SH-SY5Y (cell line): ENCODE data around the gene CFAP300.

Experiments used
- GATA2 ChIP-seq: IDR thresholded peaks from 2 replicates; pipeline ENCODE4 v1.6.1; 2011; ENCODE audit warnings: mild to moderate bottlenecking, low read depth, low read length
- GATA3 ChIP-seq: IDR thresholded peaks from 2 replicates; pipeline ENCODE4 v1.6.1; 2011; ENCODE audit warnings: low read depth, mild to moderate bottlenecking, low read length, moderate library complexity

Gene CFAP300

DNA sequence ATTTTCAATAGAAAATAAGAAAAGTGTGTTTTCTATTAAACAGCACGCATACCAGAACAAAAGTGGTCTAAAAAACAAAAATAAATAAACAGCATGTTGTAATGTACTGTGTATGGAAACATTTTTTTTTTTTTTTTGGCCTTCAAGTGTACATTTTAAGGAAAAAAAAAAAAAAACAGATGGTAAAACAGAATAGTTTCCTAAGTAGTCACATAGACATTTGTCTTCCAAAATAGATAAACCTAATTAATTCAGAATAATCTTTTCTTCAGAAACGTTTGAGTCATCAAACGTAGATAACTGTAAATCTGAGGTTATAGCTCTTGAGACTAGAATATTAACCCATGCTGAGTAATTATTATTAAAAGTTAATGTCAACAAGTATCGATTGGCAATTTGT, 396 bp upstream of the CFAP300 start:
- TF ChIP-seq GATA2 (no peak), GATA3 (no peak)

DNA sequence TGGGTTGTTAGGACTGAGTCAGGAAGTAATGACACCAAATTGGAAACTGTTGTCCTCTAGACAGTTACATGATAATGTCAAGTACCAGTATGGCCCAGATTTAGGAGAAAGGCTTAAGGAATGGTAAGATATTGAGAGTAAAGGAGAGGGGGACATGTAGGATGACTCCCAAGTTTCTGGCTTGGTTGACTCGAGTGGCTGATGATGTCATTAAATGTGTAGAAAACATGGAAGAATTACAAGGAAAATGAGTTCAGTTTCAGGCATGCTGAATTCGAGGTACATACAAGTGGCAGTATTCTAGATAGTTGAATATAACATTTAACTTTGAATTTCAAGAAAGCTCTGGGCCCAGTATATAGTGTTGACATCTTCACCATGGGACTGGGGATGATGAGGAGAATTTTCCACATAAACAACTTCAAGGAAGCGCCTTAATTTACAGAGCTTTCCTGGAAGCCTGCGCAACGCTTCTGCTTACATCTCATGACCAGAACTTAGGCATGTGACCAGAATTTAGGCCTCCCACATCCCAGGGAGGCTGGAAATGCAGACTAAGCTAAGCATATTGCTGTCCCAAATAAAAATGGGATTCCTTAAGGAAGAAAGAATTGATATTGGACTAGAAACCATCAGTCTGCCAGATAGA, 3.8 kb downstream of the CFAP300 start:
- TF ChIP-seq GATA2 (no peak), GATA3 (no peak)

DNA sequence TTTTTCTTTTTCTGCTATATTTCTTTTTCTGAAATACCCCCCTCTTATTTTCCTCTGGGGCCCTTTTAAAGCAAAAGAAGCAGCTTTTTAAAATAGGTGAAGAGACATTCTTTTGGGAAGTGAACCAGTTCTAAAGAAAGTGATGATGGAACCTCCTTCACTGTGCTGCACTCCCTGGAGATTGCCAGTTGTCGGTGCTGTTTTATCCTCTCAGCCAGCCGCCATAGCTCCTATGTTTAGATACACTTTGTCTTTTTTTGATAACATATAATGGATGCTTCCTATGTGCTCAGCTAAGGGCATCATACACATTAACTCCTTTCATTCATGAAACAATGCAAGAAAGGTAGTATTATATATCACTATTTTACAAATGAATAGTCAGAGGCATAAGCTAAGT, 14.0 kb downstream of the CFAP300 start:
- TF ChIP-seq GATA3 (no peak), GATA2 (no peak)

DNA sequence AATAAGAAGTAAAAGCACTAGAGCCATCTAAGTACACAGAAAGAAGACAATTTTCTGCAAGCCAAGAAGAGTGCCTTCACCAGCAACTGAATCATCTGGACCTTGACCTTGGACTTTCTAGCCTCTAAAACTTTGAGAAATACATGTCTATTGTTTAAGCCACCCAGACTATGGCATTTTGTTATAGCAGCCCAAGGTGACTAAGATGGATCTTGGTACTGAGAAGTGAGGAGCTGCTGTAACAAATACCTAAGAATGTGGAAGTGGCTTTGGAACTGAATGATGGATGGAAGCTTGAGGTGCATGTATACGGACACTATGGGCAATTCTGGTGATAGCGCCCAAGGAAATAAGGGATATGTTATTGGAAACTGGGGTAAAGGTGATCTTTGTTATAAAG, 14.9 kb downstream of the CFAP300 start:
- TF ChIP-seq GATA3: no peak
- TF ChIP-seq GATA2: no peak

DNA sequence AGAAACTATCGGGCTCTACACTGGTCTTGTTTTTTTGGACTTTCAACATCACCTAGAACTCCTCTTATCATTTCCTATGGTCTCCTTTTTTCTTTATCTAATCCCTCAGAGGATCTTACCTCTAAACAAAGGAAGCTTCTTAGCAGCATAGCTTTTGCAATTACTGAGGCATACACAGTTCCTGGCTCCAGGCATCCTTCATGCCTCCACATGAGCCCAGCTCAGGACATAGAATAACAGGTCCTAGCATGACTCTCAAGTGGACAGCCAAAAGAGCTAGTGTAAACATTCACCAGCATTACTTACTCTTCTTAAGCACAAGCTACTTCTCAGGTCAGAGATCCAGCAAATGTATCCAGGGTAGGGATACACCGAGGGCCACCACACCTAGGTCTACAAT, 17.1 kb downstream of the CFAP300 start:
- no peak for TF ChIP-seq GATA3
- TF ChIP-seq GATA2: no peak

DNA sequence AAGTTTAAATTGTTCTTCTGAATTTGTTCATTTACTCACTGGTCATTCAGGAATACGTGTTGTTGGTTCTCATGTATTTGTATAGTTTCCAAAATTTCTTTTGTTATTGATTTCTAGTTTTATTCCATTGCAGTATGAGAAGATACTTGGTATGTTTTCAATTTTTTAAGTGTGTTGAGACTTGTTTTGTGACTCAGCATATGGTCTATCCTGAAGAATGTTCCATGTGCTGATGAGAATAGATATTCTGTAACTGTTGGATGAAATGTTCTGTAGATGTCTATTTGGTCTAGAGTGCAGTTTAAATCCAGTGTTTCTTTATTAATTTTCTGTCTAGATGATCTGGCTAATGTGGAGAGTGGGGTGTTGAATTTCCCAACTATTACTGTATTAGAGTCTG, 23.5 kb downstream of the CFAP300 start:
- TF ChIP-seq GATA3 (no peak), GATA2 (no peak)

DNA sequence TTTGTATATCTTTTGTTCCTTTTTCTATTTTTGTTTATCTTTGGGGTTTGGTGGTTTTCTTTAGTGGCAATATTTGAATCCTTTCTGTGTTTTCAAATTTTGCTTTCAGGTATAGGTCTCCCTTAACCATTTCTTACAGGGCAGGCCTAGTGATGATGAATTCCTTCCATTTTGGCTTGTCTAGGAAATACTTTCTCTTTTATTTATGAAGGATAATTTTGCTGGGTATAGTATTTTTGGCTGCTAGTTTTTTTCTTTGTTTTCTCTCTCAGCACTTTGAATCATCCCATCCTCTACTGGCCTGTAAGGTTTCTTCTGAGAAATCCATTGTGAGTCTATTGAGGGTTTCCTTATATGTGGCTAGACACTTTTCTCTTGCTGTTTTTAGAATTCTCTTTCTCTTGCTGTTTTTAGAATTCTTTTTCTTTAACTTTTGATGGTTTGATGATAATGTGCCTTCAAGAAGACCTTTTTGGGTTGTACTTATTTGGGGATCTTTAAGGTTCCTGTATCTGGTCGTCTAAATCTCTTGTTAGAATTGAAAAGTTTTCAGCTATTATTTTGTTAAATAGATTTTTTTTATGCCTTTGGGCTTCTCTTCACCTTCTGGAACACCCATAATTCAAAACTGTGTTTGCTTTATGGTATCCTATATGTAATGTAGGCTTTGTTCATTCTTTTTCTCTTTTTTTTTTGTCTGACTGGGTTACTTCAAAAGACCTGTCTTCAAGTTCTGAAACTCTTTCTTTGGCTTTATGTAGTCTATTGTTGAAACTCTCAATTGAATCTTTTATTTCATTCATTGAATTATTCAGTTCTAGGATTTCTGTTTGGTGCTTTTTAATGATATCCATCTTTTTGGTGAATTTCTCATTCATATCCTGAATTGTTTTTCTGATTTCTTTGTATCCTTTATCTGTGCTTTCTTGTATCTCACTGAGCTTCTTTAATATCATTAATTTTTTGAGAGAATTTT, 24.5 kb downstream of the CFAP300 start:
- TF ChIP-seq GATA2: no peak
- TF ChIP-seq GATA3: no peak

DNA sequence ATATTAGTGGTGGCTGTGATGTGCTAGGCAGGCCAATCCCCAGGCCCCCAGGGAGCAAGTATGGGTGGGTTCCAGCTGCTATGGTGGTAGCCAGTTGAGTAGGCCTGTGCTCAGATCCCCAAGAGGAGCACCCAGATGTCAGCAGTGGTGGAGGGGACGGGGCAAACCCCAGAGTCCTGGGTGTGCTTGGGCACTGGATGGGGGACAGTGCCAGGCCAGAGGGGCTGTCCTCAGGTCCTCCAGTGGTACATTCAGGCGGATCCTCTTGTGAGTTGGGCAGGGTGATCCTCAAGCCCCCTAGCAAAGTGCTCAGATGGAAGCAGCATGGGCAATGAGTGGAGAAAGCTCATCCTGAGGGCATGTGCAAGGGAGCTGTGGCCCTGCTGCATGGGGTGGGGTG, 26.0 kb downstream of the CFAP300 start:
- TF ChIP-seq GATA3 (no peak), GATA2 (no peak)

DNA sequence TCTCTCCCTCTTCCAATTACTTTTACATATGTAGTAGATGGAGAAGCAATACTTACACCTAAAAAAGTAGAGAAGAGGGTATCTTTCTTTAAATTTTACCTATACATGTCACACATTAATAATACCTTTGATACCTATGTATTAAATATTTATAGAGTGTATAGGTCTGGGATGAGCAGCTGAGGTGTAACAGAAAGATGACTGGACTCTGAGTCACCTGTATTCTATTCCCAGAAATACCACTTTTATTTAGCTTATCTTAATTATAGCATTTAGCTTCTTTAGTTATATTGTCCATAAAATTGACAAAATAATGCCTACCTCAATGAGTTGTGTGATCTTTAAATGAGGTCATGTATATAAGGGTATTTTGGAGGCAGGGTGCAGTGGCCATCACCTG, 32.4 kb downstream of the CFAP300 start:
- no peak for TF ChIP-seq GATA3
- TF ChIP-seq GATA2: no peak

DNA sequence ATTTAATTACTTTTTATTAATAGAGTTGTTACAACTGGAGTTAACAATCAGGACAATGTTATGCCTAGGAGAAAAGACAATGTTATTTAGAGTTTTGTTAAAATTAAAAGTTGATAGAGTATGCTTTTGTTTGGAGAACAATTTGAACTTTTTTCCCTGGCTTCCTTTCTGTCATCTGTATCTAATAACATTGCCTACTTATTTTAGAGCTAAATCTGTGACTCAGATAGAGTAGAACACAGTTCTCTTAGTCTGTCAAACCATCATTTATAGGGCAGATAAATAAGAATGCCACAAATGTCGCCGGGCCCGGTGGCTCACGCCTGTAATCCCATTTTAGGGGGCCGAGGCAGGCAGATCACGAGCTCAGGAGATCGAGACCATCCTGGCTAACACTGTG, 34.1 kb downstream of the CFAP300 start:
- TF ChIP-seq GATA2: no peak
- TF ChIP-seq GATA3: no peak

DNA sequence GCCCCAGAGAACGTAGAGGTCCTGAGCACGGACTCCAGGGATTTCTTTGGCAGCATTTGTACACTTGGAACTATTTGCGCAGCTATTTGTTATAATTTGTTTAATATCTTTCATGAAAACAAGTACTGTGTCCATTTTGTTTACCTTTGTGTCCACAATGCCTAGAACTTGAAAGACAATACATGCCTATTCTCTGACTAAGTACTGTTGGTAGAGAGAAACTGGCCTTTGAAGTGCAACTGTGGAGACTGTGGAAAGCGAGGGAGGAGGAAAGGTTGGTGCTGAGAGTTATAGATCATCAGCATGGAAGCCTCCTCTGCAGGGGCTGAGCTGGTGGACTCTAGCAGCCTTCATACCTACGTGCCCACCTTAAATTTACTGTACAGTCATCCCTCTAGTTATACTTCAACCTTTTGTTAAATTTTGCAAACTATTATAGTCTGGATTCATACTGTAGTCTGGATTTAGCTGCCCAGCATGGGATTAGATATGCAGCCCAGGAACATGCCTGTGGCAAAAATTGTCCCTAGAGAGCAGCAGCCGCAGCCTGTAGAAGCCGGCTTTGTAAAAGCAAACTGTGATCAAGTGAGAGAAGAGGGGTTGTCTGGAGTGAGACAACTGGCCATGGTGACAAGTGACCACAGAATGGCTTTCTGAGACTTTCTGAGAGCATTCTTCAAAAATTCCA, 38.8 kb downstream of the CFAP300 start:
- TF ChIP-seq GATA2: no peak
- TF ChIP-seq GATA3: no peak

DNA sequence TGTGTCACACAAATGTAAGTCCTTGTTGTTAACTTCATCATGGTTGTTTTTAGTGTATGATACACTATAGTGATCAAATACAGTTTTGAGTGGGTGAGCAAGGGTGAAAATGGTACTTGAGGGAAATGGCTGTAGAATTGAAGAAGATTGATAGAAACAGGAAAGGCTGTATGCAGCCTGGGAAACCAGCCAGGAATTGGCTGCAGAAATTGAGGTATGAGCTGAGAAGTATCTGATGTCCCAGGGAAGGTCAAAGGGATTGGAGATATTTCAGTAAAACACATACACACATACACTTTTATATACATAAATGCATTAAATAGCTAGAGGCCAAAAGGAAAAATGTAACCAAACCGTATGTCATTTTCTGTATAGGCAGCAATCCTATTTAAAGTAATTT, 49.9 kb downstream of the CFAP300 start:
- TF ChIP-seq GATA2: no peak
- no peak for TF ChIP-seq GATA3

DNA sequence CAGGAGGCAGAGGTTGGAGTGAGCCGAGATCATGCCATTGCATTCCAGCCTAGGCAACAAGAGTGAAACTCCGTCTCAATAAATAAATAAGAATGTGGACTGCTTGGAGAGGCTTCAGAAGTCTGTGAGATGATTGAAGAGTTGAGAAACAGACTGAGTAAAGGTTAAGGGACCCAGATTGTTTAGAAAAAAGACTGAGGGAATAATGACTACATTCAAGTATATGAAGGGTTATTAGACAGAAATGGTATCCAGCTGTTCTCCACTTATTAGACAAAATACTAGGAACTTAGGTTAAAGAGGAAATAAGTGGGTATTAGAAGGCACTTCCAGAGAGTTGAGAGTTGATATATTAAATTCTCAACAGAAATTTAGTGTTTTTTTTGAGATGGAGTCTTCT, 52.5 kb downstream of the CFAP300 start:
- no peak for TF ChIP-seq GATA2
- no peak for TF ChIP-seq GATA3

DNA sequence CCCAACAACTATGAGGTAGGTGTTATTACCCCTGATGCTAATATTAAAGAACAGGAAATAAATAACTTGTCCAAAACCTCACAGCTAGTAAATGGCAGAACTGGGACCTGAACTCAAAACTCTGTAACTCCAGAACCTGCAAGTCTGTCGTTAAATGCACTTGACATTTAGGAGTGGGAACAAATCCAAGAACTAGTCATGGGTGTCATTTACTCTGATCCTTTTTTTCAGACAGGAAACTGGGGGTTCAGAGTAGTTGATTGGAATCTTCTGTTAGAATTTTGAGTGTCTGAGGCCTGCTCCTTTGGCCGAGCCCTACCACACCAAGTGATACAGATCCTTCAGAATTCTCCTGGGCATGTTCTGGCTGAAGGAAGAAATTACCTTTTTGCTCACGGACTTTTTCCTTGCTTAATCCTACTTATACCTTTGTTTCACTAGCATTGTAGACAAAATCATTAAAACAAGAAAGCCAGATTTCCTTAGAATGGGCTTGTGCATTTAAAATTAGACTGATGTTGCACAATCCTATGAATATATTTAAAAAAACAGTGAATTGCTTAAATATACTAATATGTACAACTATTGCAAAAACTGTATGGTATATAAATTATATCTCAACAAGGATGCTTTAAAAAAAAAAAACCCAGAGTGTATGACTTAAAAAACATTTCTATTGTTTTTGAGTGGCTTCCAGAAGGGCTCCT, 61.6 kb downstream of the CFAP300 start:
- no peak for TF ChIP-seq GATA3
- no peak for TF ChIP-seq GATA2
